HFFc6 (cell line): ENCODE results near the gene MYRIP. TPM values are rescaled to one million over a fixed set of nuclear protein-coding genes. Genes with fewer than 3 reads are reported as not detected.

Experiments
- DNase-seq: peaks from one replicate; pipeline ENCODE4 v3.0.0-alpha.2; 2018
- H3K27ac Mint-ChIP-seq: 2 replicates; pipeline ENCODE4 v1.8.0; 2020; ENCODE audit warnings: mild to moderate bottlenecking, mixed read lengths
- H3K27me3 Mint-ChIP-seq: 2 replicates; pipeline ENCODE4 v1.8.0; 2021; ENCODE audit warnings: mild to moderate bottlenecking, moderate library complexity, mixed read lengths; ENCODE audit not compliant: insufficient read depth
- H3K36me3 Mint-ChIP-seq: 2 replicates; pipeline ENCODE4 v1.8.0; 2021; ENCODE audit warnings: low read depth, mixed read lengths
- H3K4me1 Mint-ChIP-seq: 2 replicates; pipeline ENCODE4 v1.8.0; 2020; ENCODE audit warnings: low read depth, mixed read lengths
- H3K4me3 Mint-ChIP-seq: 2 replicates; pipeline ENCODE4 v1.8.0; 2020; ENCODE audit warnings: mild to moderate bottlenecking, moderate library complexity, mixed read lengths
- H3K9me3 Mint-ChIP-seq: 2 replicates; pipeline ENCODE4 v1.8.0; 2020; ENCODE audit warnings: mild to moderate bottlenecking, mixed read lengths
- total RNA-seq, 6 experiments: library from RNA; stranded (reverse); fragmentation: NEBNext Ultra II Directional; extraction: Animal tissue kit (Norgen Biotek cat#: 25700); gene quantifications; 2 replicates in 1 of 6; 3 replicates in 5 of 6; pipeline ENCODE4 v1.2.3, GENCODE V29; 2021
- TF ChIP-seq, protein P1 (sequence below): fragments of 200-600 bp; sonication (generic); IDR thresholded peaks from 2 replicates; pipeline ENCODE4 v1.5.0; 2021; ENCODE audit warnings: antibody characterized with exemption, mild to moderate bottlenecking

Gene MYRIP
- total RNA-seq, 6 experiments from 2014 or later = 0.07 to 0.28 (median 0.13) TPM; not detected in 1

DNA sequence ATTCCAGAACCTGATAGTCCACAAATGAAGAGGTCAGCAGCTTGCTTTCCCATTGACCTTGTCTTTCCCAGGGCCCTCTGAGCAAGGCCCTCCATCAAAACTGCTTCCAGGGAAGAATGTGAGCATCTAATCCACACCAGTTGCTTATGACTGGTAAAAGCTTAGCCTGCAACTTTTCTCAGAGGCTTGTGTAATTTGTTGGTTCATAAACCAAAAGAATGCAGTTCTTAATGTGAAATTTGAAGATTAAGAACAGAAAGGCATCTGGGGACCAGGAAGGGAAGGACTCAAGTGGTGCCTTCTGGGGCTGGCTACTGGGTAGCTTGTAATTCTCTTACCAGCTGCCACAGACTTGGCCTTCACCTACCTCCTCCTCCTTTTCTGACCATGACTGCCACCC lies 439.2 kb downstream of the MYRIP start:
- no peaks in the 10 kb centered on the region; the same call in 1 of the 2 replicates for H3K27me3 Mint-ChIP-seq
- no peak overlapping the region for H3K27ac Mint-ChIP-seq
- H3K4me1 Mint-ChIP-seq = no peaks in the 10 kb centered on the region
- no peak for DNase-seq
- H3K36me3 Mint-ChIP-seq = no peaks in the 10 kb centered on the region
- TF ChIP-seq, protein P1, sequence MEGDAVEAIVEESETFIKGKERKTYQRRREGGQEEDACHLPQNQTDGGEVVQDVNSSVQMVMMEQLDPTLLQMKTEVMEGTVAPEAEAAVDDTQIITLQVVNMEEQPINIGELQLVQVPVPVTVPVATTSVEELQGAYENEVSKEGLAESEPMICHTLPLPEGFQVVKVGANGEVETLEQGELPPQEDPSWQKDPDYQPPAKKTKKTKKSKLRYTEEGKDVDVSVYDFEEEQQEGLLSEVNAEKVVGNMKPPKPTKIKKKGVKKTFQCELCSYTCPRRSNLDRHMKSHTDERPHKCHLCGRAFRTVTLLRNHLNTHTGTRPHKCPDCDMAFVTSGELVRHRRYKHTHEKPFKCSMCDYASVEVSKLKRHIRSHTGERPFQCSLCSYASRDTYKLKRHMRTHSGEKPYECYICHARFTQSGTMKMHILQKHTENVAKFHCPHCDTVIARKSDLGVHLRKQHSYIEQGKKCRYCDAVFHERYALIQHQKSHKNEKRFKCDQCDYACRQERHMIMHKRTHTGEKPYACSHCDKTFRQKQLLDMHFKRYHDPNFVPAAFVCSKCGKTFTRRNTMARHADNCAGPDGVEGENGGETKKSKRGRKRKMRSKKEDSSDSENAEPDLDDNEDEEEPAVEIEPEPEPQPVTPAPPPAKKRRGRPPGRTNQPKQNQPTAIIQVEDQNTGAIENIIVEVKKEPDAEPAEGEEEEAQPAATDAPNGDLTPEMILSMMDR = no peak
- H3K4me3 Mint-ChIP-seq = no peak overlapping the region
- no peaks in the 10 kb centered on the region for H3K9me3 Mint-ChIP-seq

- no peaks in the 10 kb centered on the region for H3K4me1 Mint-ChIP-seq
- H3K4me3 Mint-ChIP-seq = no peak overlapping the region
- no peaks in the 10 kb centered on the region for H3K9me3 Mint-ChIP-seq
- no peaks in the 10 kb centered on the region; the same call in 1 of the 2 replicates for H3K27me3 Mint-ChIP-seq
- H3K36me3 Mint-ChIP-seq = no peaks in the 10 kb centered on the region
- no peak for DNase-seq
- H3K27ac Mint-ChIP-seq = no peak overlapping the region
- TF ChIP-seq, protein P1 = no peak
Measured at GRCh38 chr3:40249168-40249567, 439.8 kb downstream of the MYRIP start.

- no peaks in the 10 kb centered on the region for H3K4me1 Mint-ChIP-seq
- H3K36me3 Mint-ChIP-seq = no peaks in the 10 kb centered on the region
- TF ChIP-seq, protein P1 = no peak
- no peaks in the 10 kb centered on the region; the same call in 1 of the 2 replicates for H3K27me3 Mint-ChIP-seq
- no peak for DNase-seq
- H3K4me3 Mint-ChIP-seq = no peak overlapping the region
- no peak overlapping the region for H3K27ac Mint-ChIP-seq
- no peaks in the 10 kb centered on the region for H3K9me3 Mint-ChIP-seq
Measured at GRCh38 chr3:40254491-40254890, 445.1 kb downstream of the MYRIP start.

DNA sequence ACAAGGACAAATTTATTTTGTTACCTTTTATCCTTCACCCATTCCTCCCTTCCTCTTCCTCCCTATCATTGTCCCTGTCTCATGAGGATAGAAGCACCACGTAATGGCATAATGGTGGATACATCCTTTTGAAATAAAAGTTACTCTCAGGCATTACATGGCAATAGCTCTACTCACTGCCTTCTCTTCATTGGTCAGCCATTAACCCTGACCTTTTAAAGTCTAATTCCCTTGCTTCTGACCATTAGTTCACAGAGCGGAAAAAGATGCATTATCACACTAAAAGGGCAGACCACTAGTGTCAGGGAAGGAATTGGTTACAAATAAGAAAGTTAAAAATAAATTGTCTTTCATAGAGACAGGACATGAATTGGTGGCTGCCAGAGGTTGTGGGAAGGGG lies 445.5 kb downstream of the MYRIP start:
- TF ChIP-seq, protein P1 = no peak
- Mint-ChIP-seq H3K27ac (no peak overlapping the region), H3K4me3 (no peak overlapping the region), H3K36me3 (no peaks in the 10 kb centered on the region), H3K27me3 (no peaks in the 10 kb centered on the region; the same call in 1 of the 2 replicates), H3K4me1 (no peaks in the 10 kb centered on the region), H3K9me3 (no peaks in the 10 kb centered on the region)
- DNase-seq = no peak

DNA sequence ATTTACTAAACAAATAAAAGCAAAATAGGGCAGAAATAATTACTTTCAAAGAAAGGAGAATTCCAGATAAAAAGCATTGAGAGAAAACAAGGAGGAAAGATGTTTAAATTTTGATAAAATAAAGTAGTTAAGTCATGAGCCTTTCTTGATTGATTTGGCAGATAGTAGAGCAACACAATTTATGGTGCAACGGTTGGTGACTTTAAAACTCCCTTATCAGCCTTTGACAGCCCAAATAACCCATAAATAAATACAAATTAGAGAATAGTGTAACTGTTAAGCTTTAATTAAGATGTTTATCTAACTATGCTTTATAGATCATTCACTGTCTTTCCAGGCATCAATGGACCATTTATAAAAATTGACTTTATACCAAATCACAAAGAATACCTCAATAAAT lies 446.1 kb downstream of the MYRIP start:
- no peaks in the 10 kb centered on the region for H3K36me3 Mint-ChIP-seq
- H3K27ac Mint-ChIP-seq = no peak overlapping the region
- no peaks in the 10 kb centered on the region for H3K4me1 Mint-ChIP-seq
- no peak for DNase-seq
- no peak overlapping the region for H3K4me3 Mint-ChIP-seq
- no peaks in the 10 kb centered on the region; the same call in 1 of the 2 replicates for H3K27me3 Mint-ChIP-seq
- H3K9me3 Mint-ChIP-seq = no peaks in the 10 kb centered on the region
- TF ChIP-seq, protein P1 = no peak

DNA sequence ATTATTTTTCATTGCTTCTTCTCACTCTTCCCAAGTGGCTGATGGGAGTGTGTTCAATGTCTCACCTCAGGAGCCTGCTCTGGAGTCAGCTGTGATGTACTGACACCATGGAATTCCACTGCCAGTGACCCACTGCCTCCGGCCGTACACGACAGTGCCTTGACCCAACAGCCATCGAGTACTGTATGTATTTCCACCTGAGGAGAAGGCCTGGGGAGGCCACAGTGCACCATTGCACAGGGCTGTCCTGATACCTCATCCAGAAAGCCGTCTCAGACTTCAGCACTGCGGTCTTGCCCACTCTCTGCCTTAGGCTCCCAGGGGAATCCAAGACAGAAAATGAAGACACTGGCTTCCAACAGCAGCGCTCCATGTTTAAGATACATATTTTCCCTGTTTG lies 448.7 kb downstream of the MYRIP start:
- no peak for DNase-seq
- H3K9me3 Mint-ChIP-seq = no peaks in the 10 kb centered on the region
- no peak overlapping the region for H3K4me3 Mint-ChIP-seq
- TF ChIP-seq, protein P1 = no peak
- H3K27ac Mint-ChIP-seq = no peak overlapping the region
- H3K4me1 Mint-ChIP-seq = no peaks in the 10 kb centered on the region
- H3K27me3 Mint-ChIP-seq = peaks cover 3% of the 10 kb centered on the region; the same call in 1 of the 2 replicates
- H3K36me3 Mint-ChIP-seq = no peaks in the 10 kb centered on the region
